HepG2 (cell line): ENCODE data around the gene DAAM1. TPM values are rescaled to one million over a fixed set of nuclear protein-coding genes. Genes with fewer than 3 reads are reported as not detected.

ENCODE experiments used
- ATAC-seq: fragments of 200-7000 bp; cut with Tn5 transposase; 3 replicates; pipeline ENCODE4 v1.9.1; 2020; ENCODE audit warnings: mild to moderate bottlenecking, moderate library complexity
- BruUV-seq: library from RNA; stranded (reverse); fragments of 400-500 nt; replicated peaks from 2 replicates; lab custom pipeline; 2021; lab: Mats Ljungman, UMichigan
- CTCF ChIA-PET: fragments of 300-600 bp; formaldehyde crosslinking; extraction: SDS; loops from one replicate; lab custom pipeline; 2021; ENCODE audit warnings: low total read pairs, inconsistent platforms, low intra/inter-chr PET ratio; lab: Yijun Ruan, JAX
- POLR2A ChIA-PET: fragments of 350-600 bp; sonication (Branson Sonifier 250); formaldehyde crosslinking; loops from one replicate; lab custom pipeline; 2020; ENCODE audit warnings: antibody characterized with exemption, inconsistent platforms; lab: Yijun Ruan, JAX
- DNase-seq: peaks from one replicate; pipeline ENCODE4 v3.0.0-alpha.2; 2015; ENCODE audit warnings: low spot score
- FAIRE-seq: peaks from 3 replicates; lab custom pipeline; 2011; peaks lifted over from hg19 to GRCh38; lab: Jason Lieb, UNC
- H2AFZ ChIP-seq: one replicate; pipeline ENCODE4 v1.6.1; 2011; ENCODE audit warnings: low read length, inconsistent platforms
- H3K27ac ChIP-seq: fragments of 300-600 bp; 3 replicates; pipeline ENCODE4 v1.8.0; 2011; ENCODE audit warnings: mixed run types, mild to moderate bottlenecking, mixed read lengths, low read length, inconsistent platforms; ENCODE audit not compliant: insufficient read depth; ENCODE audit errors: extremely low read length
- H3K27me3 ChIP-seq, 2 experiments: fragments of 200-600 bp in 1 of 2; 2 replicates in 1 of 2; 3 replicates in 1 of 2; pipeline versions ENCODE4 v1.6.0 to v1.8.0; 2011; ENCODE audit warnings: low read length in 2 of 2, mild to moderate bottlenecking in 2 of 2, moderate library complexity in 2 of 2, inconsistent platforms in 1 of 2; ENCODE audit not compliant: insufficient read depth in 2 of 2, control insufficient read depth in 1 of 2
- H3K36me3 ChIP-seq, 2 experiments: fragments of 200-600 bp in 1 of 2; replicated peaks in 1 of 2; 2 replicates in 1 of 2; 3 replicates in 1 of 2; pipeline versions ENCODE4 v1.5.1 to v1.8.0; 2011; ENCODE audit warnings: low read length in 2 of 2, inconsistent platforms in 1 of 2; ENCODE audit not compliant: insufficient read depth in 2 of 2, control insufficient read depth in 1 of 2
- H3K4me1 ChIP-seq: 2 replicates; pipeline ENCODE4 v1.5.1; 2012; ENCODE audit warnings: low read length, inconsistent platforms; ENCODE audit not compliant: insufficient read depth
- H3K4me2 ChIP-seq: 2 replicates; pipeline ENCODE4 v1.6.0; 2011; ENCODE audit warnings: low read depth, low read length, inconsistent platforms
- H3K4me3 ChIP-seq, 3 experiments: fragments of 200-600 bp in 1 of 3; sonication (generic), shearing (Covaris generic) in 1 of 3; replicated peaks in 1 of 3; 2 replicates each; pipeline ENCODE4 v1.5.1; 2011 to 2016; ENCODE audit warnings: low read length in 3 of 3, inconsistent platforms in 2 of 3, low read depth in 2 of 3, mild to moderate bottlenecking in 2 of 3, control low read depth in 1 of 3, mixed read lengths in 1 of 3; ENCODE audit not compliant: insufficient read depth in 1 of 3
- H3K79me2 ChIP-seq: one replicate; pipeline ENCODE4 v1.6.1; 2011; ENCODE audit warnings: low read length, inconsistent platforms; ENCODE audit not compliant: insufficient read depth
- H3K9ac ChIP-seq: 2 replicates; pipeline ENCODE4 v1.6.0; 2011; ENCODE audit warnings: mild to moderate bottlenecking, low read depth, low read length, inconsistent platforms; ENCODE audit not compliant: insufficient read depth
- H3K9me3 ChIP-seq: 2 replicates; pipeline ENCODE4 v1.5.1; 2012; ENCODE audit warnings: mild to moderate bottlenecking, low read length
- H4K20me1 ChIP-seq: 2 replicates; pipeline ENCODE4 v1.6.0; 2011; ENCODE audit warnings: inconsistent platforms, mild to moderate bottlenecking, low read length, moderate library complexity; ENCODE audit not compliant: insufficient read depth
- ARNTL ChIP-seq: sonication (generic); formaldehyde crosslinking; IDR thresholded peaks from 2 replicates; pipeline ENCODE4 v1.4.0; 2020; ENCODE audit warnings: mild to moderate bottlenecking, missing genetic modification reagents
- DDIT3 ChIP-seq: sonication (generic); formaldehyde crosslinking; IDR thresholded peaks from 2 replicates; pipeline ENCODE4 v1.4.0; 2020; ENCODE audit warnings: mild to moderate bottlenecking, missing genetic modification reagents
- FOXK2 ChIP-seq: fragments of 450-650 bp; IDR thresholded peaks from 2 replicates; pipeline ENCODE4 v1.6.1; 2016
- MTERF4 ChIP-seq: sonication (generic); formaldehyde crosslinking; IDR thresholded peaks from 2 replicates; pipeline ENCODE4 v1.8.0; 2023; ENCODE audit warnings: mild to moderate bottlenecking, missing genetic modification reagents
- NFYB ChIP-seq: sonication (generic); formaldehyde crosslinking; IDR thresholded peaks from 2 replicates; pipeline ENCODE4 v1.4.0; 2020; ENCODE audit warnings: missing genetic modification reagents
- ZFP62 ChIP-seq: sonication (generic); formaldehyde crosslinking; IDR thresholded peaks from 2 replicates; pipeline ENCODE4 v1.4.0; 2020; ENCODE audit warnings: missing genetic modification reagents
- ZNF275 ChIP-seq: sonication (generic); formaldehyde crosslinking; IDR thresholded peaks from 2 replicates; pipeline ENCODE4 v1.8.0; 2022; ENCODE audit warnings: missing genetic modification reagents, mild to moderate bottlenecking, inconsistent platforms, borderline replicate concordance
- ZNF451 ChIP-seq: sonication (generic); formaldehyde crosslinking; IDR thresholded peaks from 2 replicates; pipeline ENCODE4 v1.5.0; 2020; ENCODE audit warnings: mild to moderate bottlenecking, missing genetic modification reagents
- ZNF510 ChIP-seq: sonication (generic); formaldehyde crosslinking; IDR thresholded peaks from 2 replicates; pipeline ENCODE4 v1.4.0; 2020; ENCODE audit warnings: low read depth, mild to moderate bottlenecking, missing genetic modification reagents
- ZNF549 ChIP-seq: sonication (generic); formaldehyde crosslinking; IDR thresholded peaks from 2 replicates; pipeline ENCODE4 v1.5.0; 2020; ENCODE audit warnings: missing genetic modification reagents
- WGBS: methylation state at CpG from one replicate; pipeline ENCODE4 v1.1.6; 2017; ENCODE audit warnings: low lambda C conversion rate; 5-methylcytosine and 5-hydroxymethylcytosine counted together
- in situ Hi-C: cut with HindIII; loops from 2 replicates; pipeline ENCODE4 v1.10.0; 2017; ENCODE audit warnings: low pct_unique_long_range_greater_than_20kb; ENCODE audit not compliant: extremely low pct_ligation_motif_present
- intact Hi-C: fragments of 100-400 bp; cut with micrococcal nuclease; formaldehyde crosslinking; loops from one replicate; pipeline ENCODE4 v1.10.0; 2022; ENCODE audit not compliant: unreplicated experiment
- polyA plus RNA-seq, 8 experiments: library from polyadenylated mRNA; depleted of rRNA in 3 of 8; stranded (reverse) in 7 of 8; unstranded in 1 of 8; fragments of >200 nt; fragmentation: Illumina TruSeq in 4 of 8; extraction: Trizol in 4 of 8; gene quantifications; 2 replicates each; pipeline versions ENCODE4 v1.2.1 to v1.2.3, GENCODE V29; 2011 to 2016; ENCODE audit warnings: low read depth in 4 of 8, missing spikeins in 1 of 8, mixed read lengths in 1 of 8; ENCODE audit not compliant: insufficient read depth in 1 of 8
- total RNA-seq, 5 experiments: library from RNA; depleted of rRNA; stranded (reverse); fragments of >200 nt; fragmentation: Illumina TruSeq; extraction: Trizol; gene quantifications; 2 replicates each; pipeline ENCODE4 v1.2.3, GENCODE V29; 2016; ENCODE audit warnings: low read depth in 1 of 5

Gene DAAM1
- total and polyA plus RNA-seq, 2 of the 13 experiments (the other 11 are each of a cell fraction or from before 2014, with no cell fraction given), result 10.9 to 24.5 TPM

- TF ChIP-seq ARNTL (CRISPR knock-in tag) (no peak), ZNF510 (no peak), ZNF275 (CRISPR knock-in tag) (no peak), ZNF549 (no peak), ZFP62 (no peak), NFYB (CRISPR knock-in tag) (no peak), FOXK2 (no peak), MTERF4 (no peak)
Measured at GRCh38 chr14:59374048-59374447, 185.6 kb downstream of the DAAM1 start (continued).

- BruUV-seq, result no TSS peak
- DNase-seq (no peak), FAIRE-seq (no peak), ATAC-seq (no peak)
- intact Hi-C loops (no loop called here), in situ Hi-C loops (no loop called here)
- 96% methylated on average over 3 of the region's 3 CpGs for WGBS
- CTCF ChIA-PET, result no interaction called here
- H3K4me2 ChIP-seq, result no peak overlapping the region
- POLR2A ChIA-PET, result no interaction called here
- peaks cover 9% of the 10 kb centered on the region for H3K4me1 ChIP-seq
- no peak overlapping the region for H3K4me3 ChIP-seq
- no peak overlapping the region for H3K27ac ChIP-seq
- no peaks in the 10 kb centered on the region; a peak in 1 of 5 replicates for H3K27me3 ChIP-seq
- no peaks in the 10 kb centered on the region for H4K20me1 ChIP-seq
- no peak overlapping the region for H3K9ac ChIP-seq
- no peak for TF ChIP-seq ZNF451
- TF ChIP-seq DDIT3 (CRISPR knock-in tag), result no peak
- H2AFZ ChIP-seq, result no peak overlapping the region
- no peaks in the 10 kb centered on the region for H3K79me2 ChIP-seq
- H3K36me3 ChIP-seq, result no peaks in the 10 kb centered on the region
- no peaks in the 10 kb centered on the region for H3K9me3 ChIP-seq
Measured at GRCh38 chr14:59376686-59377085, 188.2 kb downstream of the DAAM1 start.
